Calu3 (cell line): ENCODE data around the gene OBSCN. TPM values are rescaled to one million over a fixed set of nuclear protein-coding genes. Genes with fewer than 3 reads are reported as not detected.

Experiments used
- BruUV-seq: library from RNA; stranded (reverse); fragments of 400-500 nt; replicated peaks from 2 replicates; lab custom pipeline; 2021; lab: Mats Ljungman, UMichigan
- CTCF ChIA-PET: fragments of 300-600 bp; sonication (Branson Sonifier 250); formaldehyde crosslinking; loops from one replicate; lab custom pipeline; 2022; ENCODE audit warnings: antibody characterized with exemption; lab: Charles Lee
- DNase-seq: peaks from one replicate; pipeline ENCODE4 v3.0.0; 2022
- H3K27ac Mint-ChIP-seq: one replicate; pipeline ENCODE4 v1.8.0; 2022; ENCODE audit warnings: mixed read lengths; ENCODE audit not compliant: unreplicated experiment
- H3K27me3 Mint-ChIP-seq: one replicate; pipeline ENCODE4 v1.8.0; 2022; ENCODE audit warnings: mixed read lengths; ENCODE audit not compliant: unreplicated experiment
- H3K36me3 Mint-ChIP-seq: one replicate; pipeline ENCODE4 v1.8.0; 2022; ENCODE audit warnings: mild to moderate bottlenecking, moderate library complexity, mixed read lengths; ENCODE audit not compliant: insufficient read depth, unreplicated experiment
- H3K4me1 Mint-ChIP-seq: one replicate; pipeline ENCODE4 v1.8.0; 2022; ENCODE audit warnings: mild to moderate bottlenecking, low read depth, mixed read lengths; ENCODE audit not compliant: unreplicated experiment
- H3K4me3 Mint-ChIP-seq: one replicate; pipeline ENCODE4 v1.8.0; 2022; ENCODE audit warnings: mild to moderate bottlenecking, low read depth, moderate library complexity, mixed read lengths; ENCODE audit not compliant: unreplicated experiment
- H3K9me3 Mint-ChIP-seq: one replicate; pipeline ENCODE4 v1.8.0; 2022; ENCODE audit warnings: low read depth, mixed read lengths; ENCODE audit not compliant: unreplicated experiment
- intact Hi-C: fragments of 100-400 bp; cut with micrococcal nuclease; formaldehyde crosslinking; loops from one replicate; pipeline ENCODE4 v1.10.0; 2022; ENCODE audit not compliant: unreplicated experiment
- total RNA-seq: library from RNA; stranded (reverse); gene quantifications from 2 replicates; pipeline ENCODE4 v1.2.3, GENCODE V29; 2022
- TF ChIP-seq, protein P1 (sequence below): fragments of 200-600 bp; IDR thresholded peaks from one replicate; pipeline ENCODE4 v1.8.0; 2022; ENCODE audit warnings: antibody characterized with exemption; ENCODE audit not compliant: unreplicated experiment

OBSCN gene
- total RNA-seq, 1 experiment from 2014 or later = 19.5 TPM

GRCh38 chr1:228320394-228320793 lies 112.5 kb downstream of the OBSCN start:
- Mint-ChIP-seq H3K4me3 (no peak overlapping the region), H3K4me1 (no peaks in the 10 kb centered on the region)
- DNase-seq = no peak

GRCh38 chr1:228321435-228321834 lies 113.6 kb downstream of the OBSCN start:
- Mint-ChIP-seq H3K4me3 (no peak overlapping the region), H3K27me3 (no peaks in the 10 kb centered on the region), H3K36me3 (no peaks in the 10 kb centered on the region), H3K9me3 (no peaks in the 10 kb centered on the region), H3K4me1 (no peaks in the 10 kb centered on the region), H3K27ac (no peak overlapping the region)
- BruUV-seq = no TSS peak
- DNase-seq = no peak
- CTCF ChIA-PET = no interaction called here
- TF ChIP-seq, protein P1, sequence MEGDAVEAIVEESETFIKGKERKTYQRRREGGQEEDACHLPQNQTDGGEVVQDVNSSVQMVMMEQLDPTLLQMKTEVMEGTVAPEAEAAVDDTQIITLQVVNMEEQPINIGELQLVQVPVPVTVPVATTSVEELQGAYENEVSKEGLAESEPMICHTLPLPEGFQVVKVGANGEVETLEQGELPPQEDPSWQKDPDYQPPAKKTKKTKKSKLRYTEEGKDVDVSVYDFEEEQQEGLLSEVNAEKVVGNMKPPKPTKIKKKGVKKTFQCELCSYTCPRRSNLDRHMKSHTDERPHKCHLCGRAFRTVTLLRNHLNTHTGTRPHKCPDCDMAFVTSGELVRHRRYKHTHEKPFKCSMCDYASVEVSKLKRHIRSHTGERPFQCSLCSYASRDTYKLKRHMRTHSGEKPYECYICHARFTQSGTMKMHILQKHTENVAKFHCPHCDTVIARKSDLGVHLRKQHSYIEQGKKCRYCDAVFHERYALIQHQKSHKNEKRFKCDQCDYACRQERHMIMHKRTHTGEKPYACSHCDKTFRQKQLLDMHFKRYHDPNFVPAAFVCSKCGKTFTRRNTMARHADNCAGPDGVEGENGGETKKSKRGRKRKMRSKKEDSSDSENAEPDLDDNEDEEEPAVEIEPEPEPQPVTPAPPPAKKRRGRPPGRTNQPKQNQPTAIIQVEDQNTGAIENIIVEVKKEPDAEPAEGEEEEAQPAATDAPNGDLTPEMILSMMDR = no peak
- intact Hi-C loops = no loop called here

More at GRCh38 chr1:228320394-228320793, 112.5 kb downstream of the OBSCN start:
- TF ChIP-seq, protein P1 = no peak
- no peak overlapping the region for H3K27ac Mint-ChIP-seq
- H3K9me3 Mint-ChIP-seq = no peaks in the 10 kb centered on the region
- CTCF ChIA-PET = no interaction called here
- intact Hi-C loops = no loop called here
- no TSS peak for BruUV-seq
- H3K36me3 Mint-ChIP-seq = no peaks in the 10 kb centered on the region
- H3K27me3 Mint-ChIP-seq = no peaks in the 10 kb centered on the region

- Mint-ChIP-seq H3K4me3 (no peak overlapping the region), H3K27me3 (no peaks in the 10 kb centered on the region), H3K27ac (no peak overlapping the region), H3K9me3 (no peaks in the 10 kb centered on the region), H3K4me1 (no peaks in the 10 kb centered on the region), H3K36me3 (no peaks in the 10 kb centered on the region)
- TF ChIP-seq, protein P1 = no peak
- CTCF ChIA-PET = no interaction called here
- DNase-seq = no peak
- intact Hi-C loops = no loop called here
- no TSS peak for BruUV-seq
Measured at GRCh38 chr1:228321895-228322294, 114.1 kb downstream of the OBSCN start.

- DNase-seq = no peak
- no TSS peak for BruUV-seq
- Mint-ChIP-seq H3K4me1 (no peaks in the 10 kb centered on the region), H3K9me3 (no peaks in the 10 kb centered on the region), H3K27me3 (no peaks in the 10 kb centered on the region), H3K4me3 (no peak overlapping the region), H3K36me3 (no peaks in the 10 kb centered on the region), H3K27ac (no peak overlapping the region)
- intact Hi-C loops = no loop called here
- CTCF ChIA-PET = no interaction called here
- TF ChIP-seq, protein P1 = no peak
Measured at GRCh38 chr1:228323401-228323800, 115.6 kb downstream of the OBSCN start.
